Neuronal stem cell (in vitro differentiated cells): ENCODE results near the gene CDH13.

Experiments used
- DNase-seq: peaks from one replicate; pipeline ENCODE4 v3.0.0-alpha.2; 2013; ENCODE audit warnings: low spot score
- H2AFZ ChIP-seq: one replicate; pipeline ENCODE4 v1.6.1; 2013; ENCODE audit warnings: mild to moderate bottlenecking, low read length, inconsistent platforms
- H2AK5ac ChIP-seq: 2 replicates; pipeline ENCODE4 v1.6.1; 2013; ENCODE audit warnings: low read depth, mild to moderate bottlenecking, inconsistent platforms, low read length, moderate library complexity, mixed read lengths
- H2BK120ac ChIP-seq: 2 replicates; pipeline ENCODE4 v1.6.1; 2013; ENCODE audit warnings: low read depth, mild to moderate bottlenecking, inconsistent platforms, low read length, moderate library complexity, mixed read lengths
- H2BK12ac ChIP-seq: one replicate; pipeline ENCODE4 v1.6.1; 2013; ENCODE audit warnings: low read length, inconsistent platforms
- H2BK15ac ChIP-seq: 2 replicates; pipeline ENCODE4 v1.6.1; 2013; ENCODE audit warnings: mild to moderate bottlenecking, low read length, inconsistent platforms, mixed read lengths
- H2BK5ac ChIP-seq: one replicate; pipeline ENCODE4 v1.6.1; 2013; ENCODE audit warnings: inconsistent platforms, mild to moderate bottlenecking, low read length, moderate library complexity
- H3K14ac ChIP-seq: one replicate; pipeline ENCODE4 v1.6.1; 2013; ENCODE audit warnings: low read length, inconsistent platforms
- H3K18ac ChIP-seq: 2 replicates; pipeline ENCODE4 v1.6.1; 2013; ENCODE audit warnings: low read length, inconsistent platforms
- H3K23ac ChIP-seq: 2 replicates; pipeline ENCODE4 v1.6.1; 2013; ENCODE audit warnings: low read depth, mild to moderate bottlenecking, mixed read lengths, low read length, inconsistent platforms; ENCODE audit not compliant: poor library complexity
- H3K27ac ChIP-seq: replicated peaks from 3 replicates; pipeline ENCODE4 v1.5.1; 2013; ENCODE audit warnings: low read length, inconsistent platforms
- H3K27me3 ChIP-seq, 3 experiments: 2 replicates each; pipeline ENCODE4 v1.6.1; 2013; ENCODE audit warnings: low read length in 3 of 3, mild to moderate bottlenecking in 2 of 3, inconsistent platforms in 1 of 3, low read depth in 1 of 3, mixed read lengths in 1 of 3, moderate library complexity in 1 of 3; ENCODE audit not compliant: control insufficient read depth in 3 of 3, insufficient read depth in 3 of 3
- H3K36me3 ChIP-seq, 2 donors: replicated peaks in 1 of 2; 2 replicates each; pipeline ENCODE4 v1.6.1; 2013; ENCODE audit warnings: low read length in 2 of 2; ENCODE audit not compliant: control insufficient read depth in 2 of 2, insufficient read depth in 2 of 2
- H3K4ac ChIP-seq: 2 replicates; pipeline ENCODE4 v1.6.1; 2013; ENCODE audit warnings: inconsistent platforms, mild to moderate bottlenecking, low read length, moderate library complexity
- H3K4me1 ChIP-seq, 2 donors: 1 replicate in 1 of 2; 2 replicates in 1 of 2; pipeline ENCODE4 v1.6.1; 2013; ENCODE audit warnings: low read length in 2 of 2, low read depth in 1 of 2; ENCODE audit not compliant: control insufficient read depth in 2 of 2, insufficient read depth in 1 of 2
- H3K4me2 ChIP-seq: one replicate; pipeline ENCODE4 v1.6.1; 2013; ENCODE audit warnings: mild to moderate bottlenecking, low read length, inconsistent platforms; ENCODE audit not compliant: insufficient read depth, poor library complexity, severe bottlenecking
- H3K4me3 ChIP-seq, 2 donors: 2 replicates each; pipeline ENCODE4 v1.5.1; 2013; ENCODE audit warnings: low read length in 2 of 2, mild to moderate bottlenecking in 2 of 2, inconsistent platforms in 1 of 2, moderate library complexity in 1 of 2
- H3K79me1 ChIP-seq: one replicate; pipeline ENCODE4 v1.6.1; 2013; ENCODE audit warnings: low read depth, mild to moderate bottlenecking, inconsistent platforms, low read length, moderate library complexity
- H3K9ac ChIP-seq: one replicate; pipeline ENCODE4 v1.6.1; 2013; ENCODE audit warnings: mild to moderate bottlenecking, low read depth, low read length, inconsistent platforms; ENCODE audit not compliant: poor library complexity
- H3K9me3 ChIP-seq, 2 donors: replicated peaks in 1 of 2; 2 replicates each; pipeline versions ENCODE3 to v1.6.1; 2013; ENCODE audit warnings: low read length in 2 of 2, mild to moderate bottlenecking in 2 of 2, inconsistent platforms in 1 of 2, low read depth in 1 of 2, mixed read lengths in 1 of 2, moderate library complexity in 1 of 2; ENCODE audit not compliant: control insufficient read depth in 2 of 2, insufficient read depth in 1 of 2
- H4K8ac ChIP-seq: one replicate; pipeline ENCODE4 v1.6.1; 2013; ENCODE audit warnings: low read depth, mild to moderate bottlenecking, inconsistent platforms, low read length, moderate library complexity
- H4K91ac ChIP-seq: one replicate; pipeline ENCODE4 v1.6.1; 2013; ENCODE audit warnings: low read length, low read depth, mild to moderate bottlenecking, inconsistent platforms; ENCODE audit not compliant: poor library complexity
- WGBS, 2 donors: extraction: QIAGEN DNeasy Blood & Tissue Kit; methylation state at CpG; one replicate each; pipeline ENCODE4 v1.1.7; 2013; ENCODE audit warnings: missing lambda C conversion rate in 2 of 2, mixed read lengths in 1 of 2; ENCODE audit not compliant: insufficient read length in 2 of 2, insufficient replicate concordance in 1 of 2; ENCODE audit errors: extremely low coverage in 2 of 2; 5-methylcytosine and 5-hydroxymethylcytosine counted together

Gene CDH13

GRCh38 chr16:83838151-83838550 is 1211.4 kb downstream of the CDH13 start:
- Histone ChIP-seq H2BK5ac (no peak overlapping the region), H3K27me3 (no peaks in the 10 kb centered on the region), H3K27ac (no peak overlapping the region), H2BK12ac (no peak overlapping the region), H2BK15ac (no peak overlapping the region), H3K14ac (no peak overlapping the region), H2AK5ac (no peak overlapping the region), H3K9ac (no peak overlapping the region), H4K91ac (no peak overlapping the region), H4K8ac (no peak overlapping the region), H3K36me3 (no peaks in the 10 kb centered on the region), H3K23ac (no peak overlapping the region), H3K18ac (no peak overlapping the region), H3K79me1 (no peaks in the 10 kb centered on the region), H2AFZ (no peak overlapping the region), H3K4me2 (no peak overlapping the region), H3K9me3 (peaks cover 2 to 10% of the 10 kb centered on the region in 2 donors), H3K4me1 (peaks cover 4 to 14% of the 10 kb centered on the region in 2 donors), H2BK120ac (no peak overlapping the region), H3K4me3 (no peak overlapping the region), H3K4ac (no peak overlapping the region)
- no CpG with 5 or more reads among the region's 4 CpGs for WGBS, 2 donors
- no peak for DNase-seq

GRCh38 chr16:83839561-83839960 is 1212.8 kb downstream of the CDH13 start:
- Histone ChIP-seq H3K27ac (no peak overlapping the region), H4K91ac (no peak overlapping the region), H3K36me3 (no peaks in the 10 kb centered on the region), H3K4me1 (peaks cover 7 to 22% of the 10 kb centered on the region in 2 donors), H3K14ac (no peak overlapping the region), H3K4ac (no peak overlapping the region), H3K4me2 (no peak overlapping the region), H3K9me3 (peaks cover 2 to 5% of the 10 kb centered on the region in 2 donors), H3K27me3 (no peaks in the 10 kb centered on the region), H2AFZ (no peak overlapping the region), H2BK12ac (no peak overlapping the region), H3K18ac (no peak overlapping the region), H3K79me1 (no peaks in the 10 kb centered on the region), H2AK5ac (no peak overlapping the region), H2BK15ac (no peak overlapping the region), H2BK5ac (no peak overlapping the region), H2BK120ac (no peak overlapping the region), H3K9ac (no peak overlapping the region), H3K4me3 (no peak overlapping the region), H3K23ac (no peak overlapping the region), H4K8ac (no peak overlapping the region)
- WGBS, 2 donors, result no CpG with 5 or more reads among the region's 3 CpGs
- no peak for DNase-seq

GRCh38 chr16:83840060-83840617 is 1213.4 kb downstream of the CDH13 start:
- WGBS, 2 donors, result no CpG with 5 or more reads among the region's 4 CpGs
- Histone ChIP-seq H4K91ac (no peak overlapping the region), H2AFZ (peak overlapping the region; percentile 65), H3K27ac (no peak overlapping the region), H3K4me3 (no peak overlapping the region), H3K27me3 (no peaks in the 10 kb centered on the region), H3K36me3 (no peaks in the 10 kb centered on the region), H2AK5ac (no peak overlapping the region), H3K4me2 (no peak overlapping the region), H3K4ac (no peak overlapping the region), H3K9me3 (peaks cover 2 to 5% of the 10 kb centered on the region in 2 donors), H2BK12ac (no peak overlapping the region), H3K23ac (no peak overlapping the region), H3K79me1 (no peaks in the 10 kb centered on the region), H2BK15ac (no peak overlapping the region), H3K18ac (no peak overlapping the region), H2BK5ac (no peak overlapping the region), H4K8ac (no peak overlapping the region), H3K4me1 (peaks cover 7 to 23% of the 10 kb centered on the region in 2 donors), H3K9ac (no peak overlapping the region), H3K14ac (no peak overlapping the region), H2BK120ac (no peak overlapping the region)
- no peak for DNase-seq

- Histone ChIP-seq H3K14ac (no peak overlapping the region), H3K9me3 (peaks cover 2 to 5% of the 10 kb centered on the region in 2 donors), H2BK5ac (no peak overlapping the region)
Measured at GRCh38 chr16:83842291-83842690, 1215.5 kb downstream of the CDH13 start.

More at GRCh38 chr16:83842291-83842690, 1215.5 kb downstream of the CDH13 start:
- H3K27ac ChIP-seq, result no peak overlapping the region
- WGBS, 2 donors, result no CpG with 5 or more reads among the region's 7 CpGs
- H3K4me3 ChIP-seq, result no peak overlapping the region
- H3K79me1 ChIP-seq, result no peaks in the 10 kb centered on the region
- H3K27me3 ChIP-seq, result no peaks in the 10 kb centered on the region
- H2BK120ac ChIP-seq, result no peak overlapping the region
- no peak overlapping the region for H3K4ac ChIP-seq
- no peak overlapping the region for H3K23ac ChIP-seq
- H2AFZ ChIP-seq, result peak overlapping the region; percentile 39
- H2AK5ac ChIP-seq, result no peak overlapping the region
- H3K36me3 ChIP-seq, result no peaks in the 10 kb centered on the region
- no peak overlapping the region for H4K91ac ChIP-seq
- H2BK12ac ChIP-seq, result no peak overlapping the region
- H3K4me1 ChIP-seq, result peaks cover 7 to 23% of the 10 kb centered on the region in 2 donors
- H4K8ac ChIP-seq, result no peak overlapping the region
- H3K4me2 ChIP-seq, result no peak overlapping the region
- H3K18ac ChIP-seq, result no peak overlapping the region
- no peak overlapping the region for H2BK15ac ChIP-seq
- DNase-seq, result no peak
- H3K9ac ChIP-seq, result no peak overlapping the region
